ENCODE data around the gene FOXN3. TPM values are rescaled to one million over a fixed set of nuclear protein-coding genes. Genes with fewer than 3 reads are reported as not detected.

Gene FOXN3
- total and polyA plus RNA-seq, 2 donors (not counting 3 experiments of a cell fraction or from before 2014, with no cell fraction given) = 16.9 to 41.8 TPM

GRCh38 chr14:89352976-89353765 lies 63.9 kb downstream of the FOXN3 start:
- CTCF ChIA-PET = interaction anchor here (1.4 kb wide), 1 partner anchor 10 kb away, joined by 4 read pairs; no protein-coding TSS in a partner anchor
- POLR2A ChIA-PET = no interaction called here
- FAIRE-seq = no peak
- Histone ChIP-seq H3K9me3 (replicated peaks; ENCODE audit: control insufficient read depth, insufficient read depth, low read length) (no peaks in the 10 kb centered on the region), H3K27ac (ENCODE audit: insufficient read depth, low read depth, low read length) (no peak overlapping the region), H3K79me2 (ENCODE audit: control insufficient read depth, insufficient read depth, low read length) (no peaks in the 10 kb centered on the region), H3K4me2 (ENCODE audit: insufficient read depth, low read length) (no peak overlapping the region), H3K4me1 (ENCODE audit: control insufficient read depth, extremely low read depth, insufficient read depth, low read length) (peaks cover 14% of the 10 kb centered on the region), H4K20me1 (replicated peaks; ENCODE audit: control insufficient read depth, extremely low read depth, insufficient read depth, low read length) (no peaks in the 10 kb centered on the region), H3K36me3 (ENCODE audit: control insufficient read depth in 2 of 2, extremely low read depth in 1 of 2, insufficient read depth in 2 of 2, low read length in 2 of 2) (peaks cover 0 to 6% of the 10 kb centered on the region in 2 experiments), H3K9me1 (replicated peaks; ENCODE audit: control insufficient read depth, extremely low read depth, insufficient read depth, low read length) (no peaks in the 10 kb centered on the region), H3K27me3 (ENCODE audit: control insufficient read depth in 2 of 2, insufficient read depth in 2 of 2, low read length in 2 of 2) (no peaks in the 10 kb centered on the region), H2AFZ (ENCODE audit: low read depth, low read length) (no peak overlapping the region), H3K4me3 (replicated peaks in 1 of 3; ENCODE audit: insufficient read depth in 1 of 3, low read depth in 1 of 3, low read length in 3 of 3) (no peak overlapping the region), H3K9ac (replicated peaks; ENCODE audit: extremely low read depth, insufficient read depth, low read length) (no peak overlapping the region)
- no peak for DNase-seq (ENCODE audit: low read depth, low spot score)
- intact Hi-C loops (cut with micrococcal nuclease) (loop anchor here (5.0 kb wide), 1 partner anchor 64 kb away; the partner anchor contains the start of gene FOXN3), dilution Hi-C loops (cut with MboI; ENCODE audit: extremely low pct_ligation_motif_present, low sequenced_read_pairs) (no loop called here)
- BruUV-seq (replicated peaks) = no TSS peak
- TF ChIP-seq JUN (IDR thresholded peaks at IDR 0.05; ENCODE audit: borderline replicate concordance, insufficient read depth, insufficient read length, low read depth) = no peak
- TF ChIP-seq FOS (IDR thresholded peaks at IDR 0.05; ENCODE audit: borderline replicate concordance, insufficient read depth, low read length) = no peak
- TF ChIP-seq CTCF (IDR thresholded peaks at IDR 0.05; ENCODE audit: extremely low read depth in 1 of 2, insufficient read depth in 1 of 2, low read depth in 1 of 2, low read length in 2 of 2) = no peak
- TF ChIP-seq GATA2 (IDR thresholded peaks at IDR 0.05; ENCODE audit: insufficient read depth, insufficient read length, low read depth, low read length) = no peak
- TF ChIP-seq POLR2A (IDR thresholded peaks at IDR 0.05; ENCODE audit: low read depth, low read length) = no peak
- no peak for TF ChIP-seq POLR2AphosphoS5 (IDR thresholded peaks at IDR 0.05; ENCODE audit: insufficient read depth, low read depth, low read length)
- TF ChIP-seq EZH2 (IDR thresholded peaks at IDR 0.05; ENCODE audit: borderline replicate concordance, low read depth, low read length, severe bottlenecking) = no peak
- no peak for TF ChIP-seq MYC (IDR thresholded peaks at IDR 0.05; ENCODE audit: low read depth, low read length)
- TF ChIP-seq MAX (IDR thresholded peaks at IDR 0.05; ENCODE audit: insufficient read depth, insufficient read length) = no peak
